HEK293 (cell line): ENCODE results near the gene RNPS1.

ENCODE experiments used
- CTCF ChIP-seq: fragments of 450-650 bp; formaldehyde crosslinking; IDR thresholded peaks from 2 replicates; pipeline ENCODE4 v1.5.1; 2016; ENCODE audit warnings: missing biosample characterization, missing genetic modification characterization
- PRDM6 ChIP-seq: fragments of 450-650 bp; formaldehyde crosslinking; IDR thresholded peaks from 2 replicates; pipeline ENCODE4 v1.5.1; 2017; ENCODE audit warnings: missing biosample characterization, missing genetic modification characterization
- TRIM28 ChIP-seq: IDR thresholded peaks from 2 replicates; pipeline ENCODE4 v1.6.1; 2011; ENCODE audit warnings: low read length, control low read depth, borderline replicate concordance
- ZNF18 ChIP-seq: fragments of 450-650 bp; formaldehyde crosslinking; IDR thresholded peaks from 2 replicates; pipeline ENCODE4 v1.5.1; 2016; ENCODE audit warnings: missing biosample characterization, missing genetic modification characterization
- ZNF214 ChIP-seq: fragments of 450-650 bp; formaldehyde crosslinking; IDR thresholded peaks from 2 replicates; pipeline ENCODE4 v1.5.1; 2017; ENCODE audit warnings: missing biosample characterization, mild to moderate bottlenecking, missing genetic modification characterization, borderline replicate concordance
- ZNF223 ChIP-seq: fragments of 450-650 bp; formaldehyde crosslinking; IDR thresholded peaks from 2 replicates; pipeline ENCODE4 v1.5.1; 2016; ENCODE audit warnings: missing biosample characterization, missing genetic modification characterization
- ZNF350 ChIP-seq: fragments of 450-650 bp; formaldehyde crosslinking; IDR thresholded peaks from 2 replicates; pipeline ENCODE4 v1.5.0; 2017; ENCODE audit warnings: missing biosample characterization, mild to moderate bottlenecking, missing genetic modification characterization
- ZNF707 ChIP-seq: fragments of 450-650 bp; formaldehyde crosslinking; IDR thresholded peaks from 2 replicates; pipeline ENCODE4 v1.5.1; 2016; ENCODE audit warnings: missing biosample characterization, missing genetic modification characterization
- ZSCAN30 ChIP-seq: fragments of 450-650 bp; IDR thresholded peaks from 2 replicates; pipeline ENCODE4 v1.5.1; 2018; ENCODE audit warnings: missing biosample characterization, mild to moderate bottlenecking, missing genetic modification characterization, moderate library complexity

GRCh38 chr16:2282262-2282661 lies 14.3 kb upstream of the RNPS1 start:
- TF ChIP-seq ZSCAN30 (no peak), CTCF (no peak), PRDM6 (tag by site-specific recombination) (no peak), ZNF223 (tag by site-specific recombination) (no peak), ZNF214 (tag by site-specific recombination) (no peak), ZNF707 (tag by site-specific recombination) (no peak), ZNF18 (tag by site-specific recombination) (no peak), TRIM28 (no peak), ZNF350 (tag by site-specific recombination) (no peak)
